Transverse colon (tissue), 4 donors: ENCODE results near the gene WEE1. TPM values are rescaled to one million over a fixed set of nuclear protein-coding genes. Genes with fewer than 3 reads are reported as not detected.

Experiments
- DNase-seq: peaks from one replicate; pipeline ENCODE4 v3.0.0-alpha.2; 2019
- H3K27ac ChIP-seq, 4 donors: fragments of 200-600 bp; sonication (generic); 2 replicates each; pipeline ENCODE4 v1.5.1; 2016 to 2018; ENCODE audit warnings: inconsistent platforms in 4 of 4
- H3K27me3 ChIP-seq: fragments of 200-600 bp; sonication (generic); 2 replicates; pipeline ENCODE4 v1.5.1; 2017; ENCODE audit warnings: inconsistent platforms
- H3K36me3 ChIP-seq, 4 donors: fragments of 200-600 bp; sonication (generic); 2 replicates each; pipeline ENCODE4 v1.5.1; 2017 to 2019; ENCODE audit warnings: inconsistent platforms in 4 of 4
- H3K4me1 ChIP-seq, 4 donors: fragments of 200-600 bp; sonication (generic); 2 replicates each; pipeline ENCODE4 v1.5.1; 2017 to 2020; ENCODE audit warnings: inconsistent platforms in 4 of 4
- H3K4me3 ChIP-seq, 4 donors: fragments of 200-600 bp; sonication (generic); 1 replicate in 1 of 4; 2 replicates in 3 of 4; pipeline versions ENCODE4 v1.5.1 to v1.6.1; 2017 to 2019; ENCODE audit warnings: inconsistent platforms in 4 of 4
- H3K9me3 ChIP-seq, 2 donors: fragments of 200-600 bp; sonication (generic); 2 replicates each; pipeline ENCODE4 v1.5.1; 2017 to 2019; ENCODE audit warnings: inconsistent platforms in 2 of 2
- CTCF ChIP-seq, 5 experiments: fragments of 200-600 bp in 3 of 5; fragments of 450-650 bp in 2 of 5; sonication (generic) in 3 of 5; IDR thresholded peaks; 1 replicate in 2 of 5; 2 replicates in 3 of 5; pipeline ENCODE4 v1.5.1; 2016 to 2017; ENCODE audit warnings: antibody characterized with exemption in 5 of 5, inconsistent platforms in 3 of 5, mild to moderate bottlenecking in 2 of 5, moderate library complexity in 1 of 5
- EP300 ChIP-seq: sonication (generic); formaldehyde crosslinking; IDR thresholded peaks from one replicate; pipeline ENCODE4 v1.6.1; 2017; ENCODE audit warnings: antibody characterized with exemption, low read depth
- POLR2A ChIP-seq: fragments of 450-650 bp; IDR thresholded peaks from one replicate; pipeline ENCODE4 v1.6.1; 2016; ENCODE audit warnings: antibody characterized with exemption, mild to moderate bottlenecking, moderate library complexity
- POLR2AphosphoS5 ChIP-seq, 3 donors: sonication (generic); formaldehyde crosslinking; IDR thresholded peaks; one replicate each; pipeline ENCODE4 v1.6.1; 2016; ENCODE audit warnings: antibody characterized with exemption in 3 of 3
- WGBS, 2 donors: methylation state at CpG; one replicate each; pipeline ENCODE4 v1.1.5; 2018; ENCODE audit warnings: low coverage in 1 of 2; 5-methylcytosine and 5-hydroxymethylcytosine counted together
- in situ Hi-C, 4 donors: fragments of 200-750 bp; cut with MboI; loops; one replicate each; pipeline versions ENCODE4 v1.15.0 to v1.15.1; 2017; ENCODE audit warnings: low sequenced_read_pairs in 3 of 4, low pct_ligation_motif_present in 1 of 4, low pct_unique_long_range_greater_than_20kb in 1 of 4
- intact Hi-C: fragments of 100-400 bp; cut with DNase I; formaldehyde crosslinking; loops from one replicate; pipeline ENCODE4 v1.15.1; 2023; ENCODE audit warnings: low total_unique reads
- total RNA-seq, 4 donors: library from RNA; depleted of rRNA; stranded (reverse); fragments of >200 nt; gene quantifications; one replicate each; pipeline ENCODE4 v1.1.0, GENCODE V29; 2016

WEE1 gene
- total RNA-seq, 4 donors from 2014 or later: 7.9 to 48.2 (median 31.8) TPM

- peak overlapping the region; percentile 87 to 98 (median 95) for H3K27ac ChIP-seq
- 51 to 65% methylated on average over 9 of the region's 9 CpGs for whole genome bisulfite sequencing, 2 donors
- intact Hi-C loops: loop anchor here (5.0 kb wide), 1 partner anchor 43 kb away; no protein-coding TSS in a partner anchor
- TF ChIP-seq POLR2A (no peak), CTCF (IDR thresholded peaks at IDR 0.05) (no peak)
- no peaks in the 10 kb centered on the region for H3K9me3 ChIP-seq
- in situ Hi-C loops: no loop called here
- H3K36me3 ChIP-seq: no peaks in the 10 kb centered on the region
- peaks cover 32 to 64% (median 47%) of the 10 kb centered on the region in 4 donors for H3K4me1 ChIP-seq
- no peak for DNase-seq
- H3K4me3 ChIP-seq: no peak overlapping the region
- H3K27me3 ChIP-seq: no peaks in the 10 kb centered on the region
Observed at GRCh38 chr11:9570313-9571025, 3.0 kb upstream of the WEE1 start.

- TF ChIP-seq POLR2A (no peak), CTCF (IDR thresholded peaks at IDR 0.05) (no peak), EP300 (no peak), POLR2AphosphoS5 (IDR thresholded peaks at IDR 0.05) (no peak)
- peak overlapping the region in 3 of 4 donors; percentile 97 to 98 (median 98) for H3K27ac ChIP-seq
- no peaks in the 10 kb centered on the region for H3K27me3 ChIP-seq
- H3K36me3 ChIP-seq: no peaks in the 10 kb centered on the region
- H3K4me3 ChIP-seq: no peak overlapping the region
- intact Hi-C loops (loop anchor here (5.0 kb wide), 1 partner anchor 44 kb away; no protein-coding TSS in a partner anchor), in situ Hi-C loops (no loop called here)
- DNase-seq: no peak
- H3K4me1 ChIP-seq: peaks cover 25 to 60% (median 43%) of the 10 kb centered on the region in 4 donors
- WGBS, 2 donors: 84 to 95% methylated on average over 2 to 8 of the region's 8 CpGs
- H3K9me3 ChIP-seq: no peaks in the 10 kb centered on the region
Observed at GRCh38 chr11:9571071-9571762, 2.3 kb upstream of the WEE1 start.

GRCh38 chr11:9571763-9572115 is 1.7 kb upstream of the WEE1 start:
- peaks cover 20 to 60% (median 43%) of the 10 kb centered on the region in 4 donors for H3K4me1 ChIP-seq
- no peaks in the 10 kb centered on the region for H3K9me3 ChIP-seq
- H3K4me3 ChIP-seq: no peak overlapping the region
- H3K27me3 ChIP-seq: no peaks in the 10 kb centered on the region
- intact Hi-C loops (loop anchor here (5.0 kb wide), 1 partner anchor 44 kb away; no protein-coding TSS in a partner anchor), in situ Hi-C loops (no loop called here)
- peak overlapping the region; percentile 97 to 98 (median 98) for H3K27ac ChIP-seq
- DNase-seq: no peak
- WGBS, 2 donors: 82 to 96% methylated on average over 1 to 6 of the region's 6 CpGs
- no peaks in the 10 kb centered on the region for H3K36me3 ChIP-seq
- TF ChIP-seq CTCF (IDR thresholded peaks at IDR 0.05): no peak
- no peak for TF ChIP-seq POLR2A
- no peak for TF ChIP-seq EP300
- TF ChIP-seq POLR2AphosphoS5 (IDR thresholded peaks at IDR 0.05): no peak

GRCh38 chr11:9573775-9574621 is 528 bp downstream of the WEE1 start:
- WGBS, 2 donors: 1% methylated on average over 34 of the region's 122 CpGs; no CpG with 5 or more reads in 1 of the 2 donors
- intact Hi-C loops: loop anchor here (5.0 kb wide), 1 partner anchor 47 kb away; no protein-coding TSS in a partner anchor
- DNase-seq: peak; percentile 32

More at GRCh38 chr11:9573775-9574621, 528 bp downstream of the WEE1 start:
- Histone ChIP-seq H3K27me3 (no peaks in the 10 kb centered on the region), H3K27ac (peak overlapping the region; percentile 97 to 98 (median 98)), H3K4me1 (peaks cover 12 to 52% (median 34%) of the 10 kb centered on the region in 4 donors), H3K9me3 (no peaks in the 10 kb centered on the region), H3K4me3 (peak overlapping the region; percentile 75 to 96 (median 90)), H3K36me3 (no peaks in the 10 kb centered on the region)
- TF ChIP-seq POLR2A (no peak), CTCF (IDR thresholded peaks at IDR 0.05) (no peak), EP300 (no peak), POLR2AphosphoS5 (IDR thresholded peaks at IDR 0.05) (no peak)
- in situ Hi-C loops: no loop called here
